ENCODE measurements around the gene ZNF521.
"Not testable (repeated sequence)": the region's sequence is repeated elsewhere in the genome, so short reads cannot be mapped to it uniquely, and the experiment has no call there.

ZNF521 gene

GRCh38 chr18:25289001-25289631 lies 62.9 kb downstream of the ZNF521 start:
- no peak for DNase-seq (ENCODE audit: low read depth in 2 of 2)

DNA sequence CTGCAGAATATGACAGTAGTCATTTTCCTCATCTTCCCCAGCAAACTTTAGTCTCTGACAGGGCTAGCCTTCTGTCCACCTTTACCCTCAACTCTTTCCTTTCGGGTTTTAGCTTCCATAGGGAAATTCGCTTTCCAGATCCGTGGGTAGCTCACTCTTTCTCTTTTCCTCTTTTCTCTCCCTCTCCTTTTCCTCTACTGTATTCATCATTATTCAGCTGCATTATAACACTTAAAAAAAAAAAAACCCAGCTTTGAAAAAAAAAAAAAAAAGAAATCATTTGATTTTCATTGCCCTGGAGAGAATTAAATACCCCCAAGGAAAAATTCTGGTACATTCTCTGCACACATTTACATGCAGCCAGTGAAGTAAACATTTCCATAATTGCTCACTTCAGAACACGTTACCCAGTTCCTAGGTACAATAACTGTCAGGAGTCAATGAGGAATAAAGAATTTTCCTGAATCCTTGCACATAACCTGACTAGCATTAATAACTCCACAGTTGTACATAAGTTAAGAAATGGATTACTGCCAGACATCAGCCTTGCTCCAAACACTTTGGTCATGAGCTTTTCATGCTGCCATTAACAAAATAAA lies 63.5 kb downstream of the ZNF521 start:
- DNase-seq (ENCODE audit: low read depth in 2 of 2): no peak

GRCh38 chr18:25287106-25287505 lies 64.9 kb downstream of the ZNF521 start:
- DNase-seq (ENCODE audit: low read depth in 2 of 2): no peak

- no peak for DNase-seq (ENCODE audit: low read depth in 2 of 2)
Measured at GRCh38 chr18:25284861-25285550, 67.0 kb downstream of the ZNF521 start.

- no peak for DNase-seq (ENCODE audit: low read depth in 2 of 2)
Measured at GRCh38 chr18:25284281-25284680, 67.7 kb downstream of the ZNF521 start.

- no peak for DNase-seq (ENCODE audit: low read depth in 2 of 2)
Measured at GRCh38 chr18:25283781-25284180, 68.2 kb downstream of the ZNF521 start.

DNA sequence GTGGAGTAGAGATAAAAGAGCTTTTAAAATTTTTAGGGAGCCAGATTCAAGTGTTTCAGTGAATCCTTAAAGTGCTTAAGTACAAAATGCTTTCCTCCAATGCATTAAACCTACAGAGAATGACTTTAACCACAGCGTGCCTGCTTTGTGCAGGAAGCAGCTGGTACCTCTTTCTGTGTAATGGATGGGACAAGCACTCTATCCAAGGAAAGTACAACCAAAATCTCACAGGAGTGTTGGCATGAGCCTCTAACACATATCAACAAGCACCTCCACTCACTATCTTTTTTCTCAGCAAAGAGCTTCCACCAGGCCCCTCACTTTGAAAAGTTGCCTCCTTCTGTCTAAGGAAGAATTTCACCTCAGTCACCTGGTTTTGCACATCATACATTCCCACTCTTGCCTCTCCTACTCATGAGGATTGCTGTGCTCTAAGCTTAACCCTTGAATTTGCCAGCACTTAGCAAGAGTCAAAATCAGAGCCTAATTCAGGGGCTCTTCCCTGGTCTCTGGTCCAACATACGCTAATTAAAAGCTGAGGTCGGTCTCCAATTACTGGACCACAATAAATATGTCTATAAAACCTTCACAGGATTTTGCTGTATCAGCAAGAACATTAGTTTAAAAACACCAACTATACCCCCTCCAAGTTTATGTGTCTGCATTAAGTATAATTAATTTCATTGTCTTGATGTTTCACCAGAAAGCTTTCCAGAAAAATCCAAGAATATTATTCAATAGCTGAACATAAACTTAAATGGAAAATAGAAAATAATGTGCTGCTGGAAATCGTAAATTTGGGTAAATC lies 68.9 kb downstream of the ZNF521 start:
- no peak for DNase-seq (ENCODE audit: low read depth in 2 of 2)

DNA sequence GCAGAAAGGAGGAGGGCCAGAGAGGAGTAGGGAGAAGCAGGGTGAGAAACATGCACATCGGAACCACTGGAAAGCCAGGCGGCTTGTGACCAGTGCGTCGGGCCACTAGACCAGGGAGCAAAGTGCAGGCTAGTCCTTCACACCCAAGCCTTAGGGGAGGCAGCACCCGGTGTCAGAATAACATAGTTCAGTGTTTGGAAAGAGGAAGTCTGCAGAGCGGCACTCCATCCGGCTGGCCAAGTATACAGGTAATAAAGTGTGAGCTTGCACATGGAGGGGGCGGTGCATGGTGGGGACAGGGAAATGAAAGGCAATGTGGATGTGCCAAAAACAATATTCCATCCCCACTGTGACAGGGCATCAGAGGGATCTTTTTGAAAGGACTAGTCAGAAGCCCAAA lies 69.7 kb downstream of the ZNF521 start:
- no peak for DNase-seq (ENCODE audit: low read depth in 2 of 2)

- DNase-seq (ENCODE audit: low read depth in 2 of 2): no peak
Measured at GRCh38 chr18:25281556-25281955, 70.4 kb downstream of the ZNF521 start.

- DNase-seq (ENCODE audit: low read depth in 2 of 2): no peak
Measured at GRCh38 chr18:25279961-25280360, 72.0 kb downstream of the ZNF521 start.

GRCh38 chr18:25279556-25279955 lies 72.4 kb downstream of the ZNF521 start:
- no peak for DNase-seq (ENCODE audit: low read depth in 2 of 2)

DNA sequence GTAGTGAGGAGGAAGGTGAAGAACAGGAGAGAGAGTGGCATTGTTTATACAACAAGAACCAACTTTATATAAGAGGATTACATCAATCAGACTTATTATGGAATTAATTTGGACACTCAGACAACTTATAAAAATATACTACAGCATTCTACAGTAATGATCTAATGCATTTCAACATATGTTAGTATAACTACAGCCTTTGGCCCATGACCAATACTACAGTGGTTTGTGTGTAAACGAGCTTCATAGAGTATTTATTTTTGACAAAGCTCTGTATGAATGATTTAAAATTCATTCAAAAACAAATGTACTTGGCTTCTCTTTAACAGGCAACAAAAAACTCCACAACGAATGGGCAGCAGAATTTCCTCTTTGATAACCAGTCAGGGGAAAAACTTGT lies 72.8 kb downstream of the ZNF521 start:
- no peak for DNase-seq (ENCODE audit: low read depth in 2 of 2)

- no peak for DNase-seq (ENCODE audit: low read depth in 2 of 2)
Measured at GRCh38 chr18:25278394-25278793, 73.6 kb downstream of the ZNF521 start.

- no peak for DNase-seq (ENCODE audit: low read depth in 2 of 2)
Measured at GRCh38 chr18:25275412-25276001, 76.5 kb downstream of the ZNF521 start.

- DNase-seq (ENCODE audit: low read depth in 2 of 2): no peak
Measured at GRCh38 chr18:25274926-25275325, 77.0 kb downstream of the ZNF521 start.

DNA sequence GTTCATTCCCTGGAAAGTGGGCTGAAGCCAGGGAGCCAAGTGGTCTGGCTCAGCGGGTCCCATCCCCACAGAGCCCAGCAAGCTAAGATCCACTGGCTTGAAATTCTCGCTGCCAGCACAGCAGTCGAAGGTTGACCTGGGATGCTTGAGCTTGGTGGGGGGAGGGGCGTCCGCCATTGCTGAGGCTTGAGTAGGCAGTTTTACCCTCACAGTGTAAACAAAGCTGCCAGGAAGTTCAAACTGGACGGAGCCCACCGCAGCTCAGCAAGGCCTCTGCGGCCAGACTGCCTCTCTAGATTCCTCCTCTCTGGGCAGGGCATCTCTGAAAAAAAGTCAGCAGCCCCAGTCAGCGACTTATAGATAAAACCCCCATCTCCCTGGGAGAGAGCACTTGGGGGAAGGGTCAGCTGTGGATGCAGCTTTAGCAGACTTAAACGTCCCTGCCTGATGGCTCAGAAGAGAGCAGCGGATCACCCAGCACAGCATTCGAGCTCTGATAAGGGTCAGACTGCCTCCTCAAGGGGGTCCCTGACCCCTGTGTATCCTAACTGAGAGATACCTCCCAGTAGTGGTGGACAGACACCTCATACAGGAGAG lies 84.9 kb downstream of the ZNF521 start:
- DNase-seq (ENCODE audit: low read depth in 2 of 2): not testable (repeated sequence)

DNA sequence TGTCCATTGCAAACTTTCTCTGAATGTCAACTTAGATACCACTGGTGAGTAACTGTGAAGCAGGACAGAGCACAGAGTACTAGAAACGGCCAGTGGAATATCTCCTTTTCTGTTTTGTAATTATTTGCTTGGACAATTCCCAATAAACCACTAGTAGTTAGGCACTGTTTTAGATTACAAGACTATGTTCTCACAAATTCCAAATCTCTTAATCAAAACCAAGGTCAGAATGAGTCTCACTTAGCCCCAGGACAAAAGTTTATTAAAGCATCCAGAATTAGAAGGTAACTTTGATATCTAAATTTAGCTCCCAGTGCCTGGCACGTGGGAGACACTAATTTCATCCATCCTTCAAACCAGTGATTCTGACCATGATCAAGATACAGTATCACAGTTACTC lies 89.0 kb downstream of the ZNF521 start:
- no peak for DNase-seq (ENCODE audit: low read depth in 2 of 2)

DNA sequence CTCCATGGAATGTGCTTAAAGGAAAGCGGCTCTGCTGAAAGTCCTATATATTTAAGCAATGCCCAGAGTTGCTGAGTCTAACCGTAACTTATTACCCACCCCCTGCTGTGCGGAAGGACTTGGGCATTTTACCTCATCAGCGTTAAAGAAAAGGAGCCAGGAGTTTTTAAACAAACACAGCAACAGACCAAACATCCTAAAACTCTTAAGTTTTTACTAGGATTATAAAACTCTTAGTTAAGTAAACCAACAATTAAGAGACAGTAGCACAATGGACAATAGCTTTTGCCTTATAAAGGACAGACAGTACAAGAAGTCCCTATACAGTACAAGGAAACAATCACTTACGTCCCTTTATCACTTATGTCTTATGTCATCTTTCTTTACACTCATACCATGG lies 90.2 kb downstream of the ZNF521 start:
- no peak for DNase-seq (ENCODE audit: low read depth in 2 of 2)

- no peak for DNase-seq (ENCODE audit: low read depth in 2 of 2)
Measured at GRCh38 chr18:25256439-25256838, 95.5 kb downstream of the ZNF521 start.

DNA sequence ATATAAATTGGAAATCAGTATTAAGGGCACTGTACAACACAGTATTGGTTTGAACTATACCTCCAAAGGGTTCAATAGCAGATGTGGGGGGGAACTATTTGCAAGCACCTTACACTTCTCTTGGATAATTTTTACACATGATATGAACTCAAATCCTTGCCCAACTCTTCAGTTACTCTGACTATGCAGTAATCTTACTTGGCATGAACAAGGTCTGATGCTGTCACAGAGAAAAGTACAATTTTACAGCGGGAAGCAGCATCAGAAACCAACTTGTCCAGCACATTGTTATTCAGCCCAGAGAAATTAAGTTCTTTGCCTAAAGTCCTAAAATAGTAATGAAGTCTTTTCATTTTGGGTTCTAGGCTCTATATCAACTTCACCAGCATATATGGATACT lies 98.2 kb downstream of the ZNF521 start:
- no peak for DNase-seq (ENCODE audit: low read depth in 2 of 2)

DNA sequence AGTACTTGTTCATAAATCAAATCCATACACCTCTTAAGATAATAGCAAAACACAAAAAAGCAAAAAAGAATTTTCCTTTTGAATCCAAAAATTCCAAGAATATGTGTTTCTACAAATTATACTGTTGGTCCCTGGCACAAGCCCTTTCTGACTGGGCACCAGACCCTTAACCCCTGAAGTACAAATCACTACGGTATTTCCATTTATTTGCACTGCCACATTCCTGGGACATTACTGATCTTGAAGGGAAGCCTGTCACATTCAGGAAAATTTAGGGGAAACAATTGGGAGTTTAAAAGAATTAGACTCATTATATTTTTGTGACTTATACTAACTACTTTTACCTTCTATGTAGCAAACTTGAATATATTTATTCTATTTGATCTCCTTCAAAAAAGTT lies 98.8 kb downstream of the ZNF521 start:
- no peak for DNase-seq (ENCODE audit: low read depth in 2 of 2)

DNA sequence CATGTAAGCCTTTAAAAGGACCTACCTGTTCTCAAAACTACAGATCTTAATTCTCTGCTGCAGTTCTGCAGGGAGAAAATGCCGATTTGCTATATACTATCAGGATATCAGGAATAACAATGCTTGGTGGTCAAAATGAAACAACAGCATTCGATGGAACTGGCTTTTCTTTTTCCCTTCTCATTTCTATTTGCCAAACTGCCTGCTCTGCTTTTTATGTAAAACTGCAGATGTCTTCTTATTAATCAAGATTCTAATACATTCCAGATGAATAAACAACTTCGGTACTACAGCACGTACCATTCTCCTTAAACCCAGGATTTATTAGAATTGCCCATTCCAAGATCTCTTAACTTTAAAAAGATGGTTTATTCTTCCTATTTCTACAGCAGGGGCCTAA lies 100.9 kb downstream of the ZNF521 start:
- no peak for DNase-seq (ENCODE audit: low read depth in 2 of 2)
